Progenitor cell of endocrine pancreas (in vitro differentiated cells): ENCODE data around the gene PROC. TPM values are rescaled to one million over a fixed set of nuclear protein-coding genes. Genes with fewer than 3 reads are reported as not detected.
"Not testable (repeated sequence)": the region's sequence is repeated elsewhere in the genome, so short reads cannot be mapped to it uniquely, and the experiment has no call there.

Experiments
- DNase-seq: peaks from one replicate; pipeline ENCODE4 v3.0.0; 2021; ENCODE audit warnings: low spot score; ENCODE audit not compliant: unreplicated experiment
- H3K27ac Mint-ChIP-seq: 2 replicates; pipeline ENCODE4 v1.8.0; 2021; ENCODE audit warnings: mild to moderate bottlenecking, moderate library complexity, mixed read lengths
- H3K27me3 Mint-ChIP-seq: 2 replicates; pipeline ENCODE4 v1.8.0; 2021; ENCODE audit warnings: mixed read lengths
- H3K36me3 Mint-ChIP-seq: 2 replicates; pipeline ENCODE4 v1.8.0; 2022; ENCODE audit warnings: mixed read lengths; ENCODE audit not compliant: insufficient read depth
- H3K4me1 Mint-ChIP-seq: 2 replicates; pipeline ENCODE4 v1.8.0; 2021; ENCODE audit warnings: low read depth, mixed read lengths
- H3K4me3 Mint-ChIP-seq: 2 replicates; pipeline ENCODE4 v1.8.0; 2021; ENCODE audit warnings: low read depth, mild to moderate bottlenecking, moderate library complexity, mixed read lengths
- H3K9me3 Mint-ChIP-seq: 2 replicates; pipeline ENCODE4 v1.8.0; 2021; ENCODE audit warnings: low read depth, mixed read lengths
- CTCF ChIP-seq: fragments of 200-600 bp; sonication (generic); IDR thresholded peaks from one replicate; pipeline ENCODE4 v1.5.0; 2021; ENCODE audit warnings: antibody characterized with exemption, mild to moderate bottlenecking; ENCODE audit not compliant: unreplicated experiment
- total RNA-seq: library from RNA; stranded (reverse); gene quantifications from 2 replicates; pipeline ENCODE4 v1.2.1, GENCODE V29; 2021

Gene PROC
- total RNA-seq, 1 donor from 2014 or later: 18.7 TPM

GRCh38 chr2:127408004-127408806, 10.0 kb upstream of the PROC start:
- peak overlapping the region; percentile 90 for H3K27ac Mint-ChIP-seq
- H3K9me3 Mint-ChIP-seq: peaks cover 3% of the 10 kb centered on the region
- TF ChIP-seq CTCF: peak; percentile 9
- H3K27me3 Mint-ChIP-seq: peaks cover 17% of the 10 kb centered on the region
- H3K4me1 Mint-ChIP-seq: peaks cover 14% of the 10 kb centered on the region
- peak; percentile 78 for DNase-seq
- peak overlapping the region; percentile 68 for H3K4me3 Mint-ChIP-seq
- H3K36me3 Mint-ChIP-seq: no peaks in the 10 kb centered on the region

GRCh38 chr2:127408807-127409099, 9.5 kb upstream of the PROC start:
- peaks cover 3% of the 10 kb centered on the region for H3K9me3 Mint-ChIP-seq
- no peak for TF ChIP-seq CTCF
- no peaks in the 10 kb centered on the region for H3K36me3 Mint-ChIP-seq
- peaks cover 14% of the 10 kb centered on the region for H3K4me1 Mint-ChIP-seq
- no peak for DNase-seq
- peak overlapping the region; percentile 90 for H3K27ac Mint-ChIP-seq
- H3K4me3 Mint-ChIP-seq: peak overlapping the region; percentile 68
- H3K27me3 Mint-ChIP-seq: peaks cover 13% of the 10 kb centered on the region

GRCh38 chr2:127409716-127410115, 8.5 kb upstream of the PROC start:
- H3K27ac Mint-ChIP-seq, H3K36me3 Mint-ChIP-seq, H3K4me3 Mint-ChIP-seq, DNase-seq, H3K9me3 Mint-ChIP-seq, H3K27me3 Mint-ChIP-seq: not testable (repeated sequence)
- peaks cover 14% of the 10 kb centered on the region for H3K4me1 Mint-ChIP-seq

- Mint-ChIP-seq H3K9me3 (peaks cover 3% of the 10 kb centered on the region), H3K36me3 (no peaks in the 10 kb centered on the region), H3K4me1 (peaks cover 16% of the 10 kb centered on the region), H3K27ac (no peak overlapping the region), H3K4me3 (no peak overlapping the region), H3K27me3 (peaks cover 8% of the 10 kb centered on the region)
- TF ChIP-seq CTCF: no peak
- no peak for DNase-seq
These were observed 7.2 kb upstream of the PROC start for GRCh38 chr2:127410871-127411652.

- no peak overlapping the region for H3K4me3 Mint-ChIP-seq
These were observed 6.4 kb upstream of the PROC start for GRCh38 chr2:127411653-127412369.

More at GRCh38 chr2:127411653-127412369, 6.4 kb upstream of the PROC start:
- H3K4me1 Mint-ChIP-seq: peaks cover 21% of the 10 kb centered on the region
- no peak for TF ChIP-seq CTCF
- H3K9me3 Mint-ChIP-seq: peaks cover 3% of the 10 kb centered on the region
- H3K36me3 Mint-ChIP-seq: no peaks in the 10 kb centered on the region
- DNase-seq: no peak
- H3K27me3 Mint-ChIP-seq: peaks cover 15% of the 10 kb centered on the region
- H3K27ac Mint-ChIP-seq: no peak overlapping the region
